ENCODE results near the gene HACD3.

HACD3 gene

DNA sequence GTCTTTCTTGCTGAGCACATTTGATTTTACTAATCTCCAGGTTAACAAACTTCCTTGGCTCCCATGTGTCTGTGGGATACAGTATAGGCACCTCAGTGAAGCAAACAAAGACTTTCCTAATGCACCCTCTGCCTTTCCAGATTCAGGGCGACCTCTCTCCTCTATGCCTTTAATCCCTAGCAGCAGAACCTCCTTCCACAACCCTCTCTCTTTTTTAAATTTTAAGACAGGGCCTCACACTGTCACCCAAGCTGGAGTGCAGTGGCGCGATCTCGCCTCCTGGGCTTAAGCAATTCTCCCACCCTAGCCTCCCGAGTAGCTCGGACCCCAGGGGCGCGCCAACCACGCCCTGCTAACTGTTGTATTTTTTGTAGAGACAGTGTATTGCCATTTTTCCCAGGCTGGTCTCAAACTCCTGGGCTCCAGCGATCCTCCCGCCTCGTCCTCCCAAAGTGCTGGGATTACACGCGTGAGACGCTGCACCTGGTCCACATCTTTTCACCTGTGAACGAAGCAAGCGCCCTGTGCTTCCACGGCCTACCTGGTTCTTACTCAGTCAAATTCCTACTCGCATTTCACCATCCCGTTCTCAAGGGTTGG lies 1.7 kb upstream of the HACD3 start:
- no peak overlapping the region for H3K27ac ChIP-seq (ENCODE audit: insufficient read depth in 1 of 2, low read depth in 1 of 2, low read length in 2 of 2, poor library complexity in 1 of 2, severe bottlenecking in 2 of 2)
- DNase-seq: no peak
- H3K36me3 ChIP-seq (ENCODE audit: control insufficient read depth in 4 of 4, insufficient read depth in 4 of 4, low read length in 3 of 4): no peaks in the 10 kb centered on the region
- 97% methylated on average over 15 of the region's 20 CpGs for WGBS (ENCODE audit: insufficient coverage)
- H3K4me3 ChIP-seq (ENCODE audit: control insufficient read depth in 1 of 7, extremely low read depth in 1 of 7, insufficient read depth in 4 of 7, low read depth in 2 of 7, low read length in 6 of 7): no peak overlapping the region
- H3K27me3 ChIP-seq (replicated peaks in 2 of 5; ENCODE audit: control insufficient read depth in 4 of 5, insufficient read depth in 5 of 5, low read length in 4 of 5): no peaks in the 10 kb centered on the region
- H3K4me1 ChIP-seq (ENCODE audit: control extremely low read depth in 1 of 4, control insufficient read depth in 4 of 4, insufficient read depth in 4 of 4, low read length in 3 of 4): peaks cover 0 to 22% (median 13%) of the 10 kb centered on the region in 4 experiments
- CTCF ChIA-PET: interaction anchor here (1.1 to 1.6 kb wide), 4 partner anchors 8 to 20 kb away, joined by 3 to 5 read pairs (median 3); no protein-coding TSS in a partner anchor
- no peaks in the 10 kb centered on the region for H3K9me3 ChIP-seq (ENCODE audit: control extremely low read depth in 1 of 5, control insufficient read depth in 4 of 5, insufficient read depth in 2 of 5, low read depth in 1 of 5, low read length in 4 of 5)
- POLR2A ChIA-PET: no interaction called here

DNA sequence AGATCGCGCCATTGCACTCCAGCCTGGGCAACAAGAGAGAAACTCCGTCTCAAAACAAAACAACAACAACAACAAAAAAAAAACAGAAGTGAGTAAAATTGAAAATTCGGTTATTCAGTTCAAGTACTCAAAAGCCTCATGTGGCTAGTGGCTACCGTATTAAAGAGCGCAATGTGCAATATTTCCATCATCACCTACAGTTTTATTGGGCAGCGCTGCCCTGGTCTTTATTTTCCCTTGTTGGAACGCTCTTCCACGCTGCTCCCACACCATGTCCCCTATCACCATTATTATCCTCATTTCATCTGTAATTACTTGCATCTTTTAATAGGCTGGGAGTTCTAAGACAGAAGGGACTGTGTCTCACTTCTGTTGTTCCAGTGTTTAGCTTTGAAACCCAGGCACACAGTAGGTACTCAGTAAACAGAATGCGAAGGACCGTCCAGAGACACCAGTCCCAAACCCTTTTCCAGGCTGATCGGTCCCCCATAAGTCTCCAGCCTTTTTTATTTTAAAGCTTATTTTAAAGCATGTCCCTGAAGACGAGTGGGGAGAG lies 423 bp upstream of the HACD3 start:
- 48% methylated on average over 7 of the region's 13 CpGs for WGBS (ENCODE audit: insufficient coverage)
- H3K9me3 ChIP-seq (ENCODE audit: control extremely low read depth in 1 of 5, control insufficient read depth in 4 of 5, insufficient read depth in 2 of 5, low read depth in 1 of 5, low read length in 4 of 5): no peaks in the 10 kb centered on the region
- POLR2A ChIA-PET: no interaction called here
- H3K27ac ChIP-seq (ENCODE audit: insufficient read depth in 1 of 2, low read depth in 1 of 2, low read length in 2 of 2, poor library complexity in 1 of 2, severe bottlenecking in 2 of 2): peak overlapping the region in 1 of 2 experiments; percentile 59
- no peaks in the 10 kb centered on the region for H3K27me3 ChIP-seq (replicated peaks in 2 of 5; ENCODE audit: control insufficient read depth in 4 of 5, insufficient read depth in 5 of 5, low read length in 4 of 5)
- peak overlapping the region in 6 of 7 experiments; percentile 64 to 87 (median 78) for H3K4me3 ChIP-seq (ENCODE audit: control insufficient read depth in 1 of 7, extremely low read depth in 1 of 7, insufficient read depth in 4 of 7, low read depth in 2 of 7, low read length in 6 of 7)
- peaks cover 0 to 7% (median 0%) of the 10 kb centered on the region in 4 experiments for H3K36me3 ChIP-seq (ENCODE audit: control insufficient read depth in 4 of 4, insufficient read depth in 4 of 4, low read length in 3 of 4)
- DNase-seq: no peak
- CTCF ChIA-PET: interaction anchor here (0.9 to 2.1 kb wide), 3 partner anchors 13 to 19 kb away, joined by 3 to 10 read pairs (median 4); no protein-coding TSS in a partner anchor
- peaks cover 0 to 22% (median 13%) of the 10 kb centered on the region in 4 experiments for H3K4me1 ChIP-seq (ENCODE audit: control extremely low read depth in 1 of 4, control insufficient read depth in 4 of 4, insufficient read depth in 4 of 4, low read length in 3 of 4)

DNA sequence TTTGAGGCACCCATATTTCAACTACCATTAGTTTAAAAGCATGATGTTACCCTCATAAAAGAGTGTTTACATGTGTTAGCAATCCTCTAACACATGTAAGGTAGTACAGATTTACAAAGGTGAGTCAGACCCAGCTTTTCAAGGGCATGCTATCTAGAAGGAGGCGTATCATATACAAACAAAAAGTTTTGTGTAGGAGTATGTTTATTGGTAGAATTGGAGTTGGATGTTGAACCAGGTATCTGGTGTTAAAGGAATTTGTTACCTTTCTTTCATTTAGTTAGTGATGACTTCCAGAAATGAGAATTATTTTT lies 2.4 kb downstream of the HACD3 start:
- ChIA-PET CTCF (no interaction called here), POLR2A (no interaction called here)
- no peak overlapping the region for H3K4me3 ChIP-seq (ENCODE audit: control insufficient read depth in 1 of 7, extremely low read depth in 1 of 7, insufficient read depth in 4 of 7, low read depth in 2 of 7, low read length in 6 of 7)
- peaks cover 0 to 10% (median 3%) of the 10 kb centered on the region in 4 experiments for H3K36me3 ChIP-seq (ENCODE audit: control insufficient read depth in 4 of 4, insufficient read depth in 4 of 4, low read length in 3 of 4)
- H3K4me1 ChIP-seq (ENCODE audit: control extremely low read depth in 1 of 4, control insufficient read depth in 4 of 4, insufficient read depth in 4 of 4, low read length in 3 of 4): peaks cover 0 to 22% (median 13%) of the 10 kb centered on the region in 4 experiments
- H3K27me3 ChIP-seq (replicated peaks in 2 of 5; ENCODE audit: control insufficient read depth in 4 of 5, insufficient read depth in 5 of 5, low read length in 4 of 5): no peaks in the 10 kb centered on the region
- no peak overlapping the region for H3K27ac ChIP-seq (ENCODE audit: insufficient read depth in 1 of 2, low read depth in 1 of 2, low read length in 2 of 2, poor library complexity in 1 of 2, severe bottlenecking in 2 of 2)
- WGBS (ENCODE audit: insufficient coverage): no CpG with 5 or more reads among the region's 1 CpG
- no peaks in the 10 kb centered on the region for H3K9me3 ChIP-seq (ENCODE audit: control extremely low read depth in 1 of 5, control insufficient read depth in 4 of 5, insufficient read depth in 2 of 5, low read depth in 1 of 5, low read length in 4 of 5)
- peak in 1 of 3 donors; percentile 22 for DNase-seq

DNA sequence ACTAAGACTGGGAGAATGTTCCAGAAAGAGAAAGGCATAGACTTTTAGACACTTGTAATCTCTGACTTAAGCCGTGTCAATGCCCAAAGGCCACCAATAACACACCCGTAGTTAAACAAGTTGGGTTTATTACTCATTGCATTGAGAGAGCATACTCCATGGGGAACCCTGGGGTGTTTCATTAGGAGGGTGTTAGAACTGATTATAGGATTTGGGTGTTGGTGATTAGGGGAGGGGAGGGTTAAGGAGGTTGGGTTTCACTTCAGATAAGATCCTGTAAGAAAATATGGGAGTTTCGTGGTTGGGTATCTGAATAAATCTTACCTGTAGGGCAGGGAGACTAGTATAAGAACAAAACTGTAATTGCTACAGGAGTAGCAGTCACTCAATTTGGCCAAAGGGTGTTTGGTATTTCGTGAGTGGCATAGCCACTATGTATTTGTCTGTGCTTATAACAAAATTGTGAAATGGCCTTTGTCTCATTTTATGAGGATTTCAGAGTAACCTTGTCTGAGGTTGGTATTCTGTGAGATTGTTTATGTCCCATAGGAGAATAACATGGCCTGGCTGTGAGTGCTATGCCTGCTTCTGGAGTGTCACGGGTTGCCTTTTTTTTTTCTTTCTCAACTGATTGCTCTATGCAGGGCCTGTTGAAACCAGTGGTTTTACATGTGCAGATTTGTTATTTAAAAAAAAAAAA lies 2.9 kb downstream of the HACD3 start:
- CTCF ChIA-PET: no interaction called here
- no peak for DNase-seq
- WGBS (ENCODE audit: insufficient coverage): 92% methylated on average over 5 of the region's 5 CpGs

DNA sequence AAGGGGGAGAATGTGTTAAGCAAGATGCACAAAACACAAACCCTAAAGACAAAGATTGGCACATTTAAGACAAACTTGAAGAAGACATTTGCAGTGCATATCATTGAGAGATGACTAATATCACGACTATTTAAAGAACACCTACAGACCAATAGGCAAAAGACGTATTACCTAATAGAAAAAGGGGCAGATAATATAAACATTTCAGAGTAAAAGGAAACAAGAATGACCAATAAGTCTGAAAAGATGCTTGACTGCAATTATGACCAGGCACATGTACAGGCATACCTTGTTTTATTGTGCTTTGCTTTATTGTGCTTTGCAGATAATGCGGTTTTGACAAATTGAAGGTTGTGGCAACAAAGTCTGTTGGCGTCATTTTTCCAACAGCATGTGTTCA lies 4.9 kb downstream of the HACD3 start:
- Histone ChIP-seq H3K9me3 (ENCODE audit: control extremely low read depth in 1 of 5, control insufficient read depth in 4 of 5, insufficient read depth in 2 of 5, low read depth in 1 of 5, low read length in 4 of 5) (no peaks in the 10 kb centered on the region), H3K36me3 (ENCODE audit: control insufficient read depth in 4 of 4, insufficient read depth in 4 of 4, low read length in 3 of 4) (peaks cover 0 to 10% (median 3%) of the 10 kb centered on the region in 4 experiments), H3K27ac (ENCODE audit: insufficient read depth in 1 of 2, low read depth in 1 of 2, low read length in 2 of 2, poor library complexity in 1 of 2, severe bottlenecking in 2 of 2) (no peak overlapping the region), H3K4me1 (ENCODE audit: control extremely low read depth in 1 of 4, control insufficient read depth in 4 of 4, insufficient read depth in 4 of 4, low read length in 3 of 4) (peaks cover 0 to 18% (median 9%) of the 10 kb centered on the region in 4 experiments), H3K27me3 (replicated peaks in 2 of 5; ENCODE audit: control insufficient read depth in 4 of 5, insufficient read depth in 5 of 5, low read length in 4 of 5) (no peaks in the 10 kb centered on the region), H3K4me3 (ENCODE audit: control insufficient read depth in 1 of 7, extremely low read depth in 1 of 7, insufficient read depth in 4 of 7, low read depth in 2 of 7, low read length in 6 of 7) (no peak overlapping the region)
- WGBS (ENCODE audit: insufficient coverage): 100% methylated on average over 3 of the region's 4 CpGs
- ChIA-PET POLR2A (no interaction called here), CTCF (no interaction called here)
- no peak for DNase-seq

More for the DNA sequence above, 2.9 kb downstream of the HACD3 start:
- no peaks in the 10 kb centered on the region for H3K27me3 ChIP-seq (replicated peaks in 2 of 5; ENCODE audit: control insufficient read depth in 4 of 5, insufficient read depth in 5 of 5, low read length in 4 of 5)
- no peak overlapping the region for H3K27ac ChIP-seq (ENCODE audit: insufficient read depth in 1 of 2, low read depth in 1 of 2, low read length in 2 of 2, poor library complexity in 1 of 2, severe bottlenecking in 2 of 2)
- POLR2A ChIA-PET: interaction anchor here (0.7 kb wide), 1 partner anchor 59 kb away, joined by 3 read pairs; no protein-coding TSS in a partner anchor
- peaks cover 0 to 10% (median 3%) of the 10 kb centered on the region in 4 experiments for H3K36me3 ChIP-seq (ENCODE audit: control insufficient read depth in 4 of 4, insufficient read depth in 4 of 4, low read length in 3 of 4)
- peaks cover 0 to 22% (median 13%) of the 10 kb centered on the region in 4 experiments for H3K4me1 ChIP-seq (ENCODE audit: control extremely low read depth in 1 of 4, control insufficient read depth in 4 of 4, insufficient read depth in 4 of 4, low read length in 3 of 4)
- no peaks in the 10 kb centered on the region for H3K9me3 ChIP-seq (ENCODE audit: control extremely low read depth in 1 of 5, control insufficient read depth in 4 of 5, insufficient read depth in 2 of 5, low read depth in 1 of 5, low read length in 4 of 5)
- no peak overlapping the region for H3K4me3 ChIP-seq (ENCODE audit: control insufficient read depth in 1 of 7, extremely low read depth in 1 of 7, insufficient read depth in 4 of 7, low read depth in 2 of 7, low read length in 6 of 7)

DNA sequence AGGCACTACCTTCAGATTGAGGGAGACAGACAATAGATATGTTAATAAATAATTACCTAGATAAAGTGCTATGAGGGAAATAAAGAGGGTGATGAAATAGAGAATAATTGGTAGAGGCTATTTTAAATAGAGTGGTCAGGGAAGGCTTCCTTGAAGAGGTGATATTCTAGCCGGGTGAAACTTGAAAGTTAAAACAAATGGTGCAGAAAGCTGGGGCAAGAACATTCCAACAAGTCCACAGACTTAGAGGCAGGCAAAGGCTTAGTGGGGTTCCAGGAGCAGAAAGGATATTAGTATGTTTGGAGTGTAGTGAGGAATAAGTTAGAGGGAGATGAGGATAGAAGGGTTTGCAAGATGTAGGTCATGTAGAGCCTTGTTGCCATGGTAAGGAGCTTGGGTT lies 10.1 kb downstream of the HACD3 start:
- Histone ChIP-seq H3K4me1 (ENCODE audit: control extremely low read depth in 1 of 4, control insufficient read depth in 4 of 4, insufficient read depth in 4 of 4, low read length in 3 of 4) (no peaks in the 10 kb centered on the region), H3K36me3 (ENCODE audit: control insufficient read depth in 4 of 4, insufficient read depth in 4 of 4, low read length in 3 of 4) (peaks cover 0 to 5% (median under 1%) of the 10 kb centered on the region in 4 experiments), H3K9me3 (ENCODE audit: control extremely low read depth in 1 of 5, control insufficient read depth in 4 of 5, insufficient read depth in 2 of 5, low read depth in 1 of 5, low read length in 4 of 5) (no peaks in the 10 kb centered on the region), H3K27me3 (replicated peaks in 2 of 5; ENCODE audit: control insufficient read depth in 4 of 5, insufficient read depth in 5 of 5, low read length in 4 of 5) (no peaks in the 10 kb centered on the region), H3K4me3 (ENCODE audit: control insufficient read depth in 1 of 7, extremely low read depth in 1 of 7, insufficient read depth in 4 of 7, low read depth in 2 of 7, low read length in 6 of 7) (no peak overlapping the region), H3K27ac (ENCODE audit: insufficient read depth in 1 of 2, low read depth in 1 of 2, low read length in 2 of 2, poor library complexity in 1 of 2, severe bottlenecking in 2 of 2) (no peak overlapping the region)
- DNase-seq: no peak
- CTCF ChIA-PET: interaction anchor here (1.5 kb wide), 1 partner anchor 13 kb away, joined by 4 read pairs; no protein-coding TSS in a partner anchor
- POLR2A ChIA-PET: no interaction called here
- WGBS (ENCODE audit: insufficient coverage): 90% methylated on average over 1 of the region's 1 CpG
